ENCODE measurements around the gene LEP.

LEP gene

DNA sequence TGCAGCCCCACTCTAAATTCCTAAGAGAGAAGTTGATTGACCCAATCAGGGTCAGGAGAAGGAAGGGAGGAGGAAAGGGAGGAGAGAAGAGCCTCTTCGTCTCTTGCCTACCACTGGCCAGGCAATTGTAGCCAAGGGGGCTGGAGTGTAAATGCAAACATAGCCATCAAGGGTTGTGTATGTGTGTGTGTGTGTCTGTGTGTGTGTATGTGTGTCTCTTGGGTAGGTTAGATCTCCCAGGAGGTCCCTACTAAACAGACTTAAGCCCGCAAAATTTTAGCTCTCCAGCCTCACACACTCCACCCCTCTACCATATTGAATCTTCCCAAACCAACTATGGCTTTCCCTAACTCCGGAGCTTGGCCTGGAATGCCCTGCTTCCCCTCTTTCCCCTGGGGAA, 3.8 kb downstream of the LEP start:
- no peak for DNase-seq (ENCODE audit: low spot score)

DNA sequence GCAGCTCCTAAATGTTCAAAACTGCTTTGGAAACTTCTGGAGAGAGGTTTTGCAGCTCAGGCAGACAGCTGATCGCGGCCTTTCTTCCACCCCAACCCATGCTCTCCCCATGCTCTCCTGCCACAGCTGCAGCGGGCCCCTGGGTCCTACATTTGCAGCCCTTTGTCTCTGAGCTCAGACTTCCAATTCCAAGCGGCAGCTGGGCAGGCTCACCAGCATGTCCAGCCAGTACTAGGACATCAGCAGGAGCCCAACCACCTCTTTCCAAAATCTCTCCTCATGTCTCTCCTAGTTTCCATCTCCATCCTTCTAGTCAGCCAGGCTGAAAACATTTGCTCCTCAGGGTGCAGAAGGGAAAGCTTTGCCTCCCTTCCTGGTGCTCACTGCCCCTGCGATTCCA, 6.0 kb downstream of the LEP start:
- no peak for DNase-seq (ENCODE audit: low spot score)

DNA sequence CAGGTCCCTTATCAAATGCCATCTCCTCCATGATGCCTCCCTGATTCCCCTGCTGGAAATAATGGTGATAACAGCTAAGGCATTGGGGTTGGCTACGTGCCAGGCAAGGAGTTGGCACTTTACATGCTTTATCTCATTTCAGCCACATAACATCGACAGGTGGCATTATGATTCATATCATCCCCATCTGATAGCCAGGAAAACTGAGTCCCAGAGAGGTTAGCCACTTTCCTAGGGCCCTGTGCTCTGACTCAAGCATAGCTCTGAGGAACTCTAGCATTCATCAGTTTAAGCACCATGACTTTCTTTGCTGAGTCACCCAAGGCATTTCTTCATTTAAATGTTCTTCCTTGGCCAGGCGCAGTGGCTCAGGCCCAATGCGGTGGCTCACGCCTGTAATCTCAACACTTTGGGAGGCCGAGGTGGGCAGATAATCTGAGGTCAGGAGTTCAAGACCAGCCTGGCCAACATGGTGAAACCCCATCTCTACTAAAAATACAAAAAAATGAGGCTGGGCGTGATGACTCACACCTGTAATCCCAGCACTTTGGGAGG, 6.6 kb downstream of the LEP start:
- DNase-seq (ENCODE audit: low spot score): no peak

DNA sequence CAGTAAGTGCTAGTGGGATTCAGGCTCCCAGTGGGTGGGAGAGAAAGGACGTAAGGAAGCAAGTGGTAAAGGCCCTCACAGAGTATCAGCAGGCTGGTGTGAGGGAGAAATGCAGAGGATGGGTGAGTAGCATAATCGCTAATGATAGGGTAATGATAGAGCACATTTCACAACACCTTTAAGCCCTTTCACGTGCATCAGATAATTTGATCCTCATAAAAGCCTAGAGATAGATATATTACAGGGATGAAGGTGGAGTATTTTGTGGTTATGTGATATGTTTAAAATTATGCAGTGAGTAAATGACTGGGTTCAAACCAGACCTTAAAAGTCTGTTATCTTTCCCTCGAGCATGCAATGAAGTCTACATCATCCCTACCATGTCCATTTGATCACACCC, 10.3 kb downstream of the LEP start:
- DNase-seq (ENCODE audit: low spot score): no peak

DNA sequence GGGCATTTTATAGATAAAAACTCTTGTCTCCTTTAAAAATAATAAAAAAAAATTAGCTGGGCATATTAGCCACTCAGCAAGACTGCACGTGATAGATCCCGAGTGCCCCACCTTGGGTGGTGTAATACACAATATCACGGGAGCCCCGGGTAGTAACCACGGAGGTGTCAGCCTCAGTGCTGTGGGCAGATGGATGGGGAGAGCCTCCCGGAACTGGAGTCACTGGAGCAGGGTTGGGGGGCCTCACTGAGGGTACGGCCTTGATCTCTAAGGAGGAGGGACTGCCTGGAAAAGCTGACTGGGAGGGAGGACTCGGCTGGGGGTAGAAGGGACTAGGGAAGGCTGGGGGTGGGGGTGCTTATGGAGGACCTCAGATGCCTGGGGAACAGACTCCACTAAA, 12.6 kb downstream of the LEP start:
- no peak for DNase-seq (ENCODE audit: low spot score)

DNA sequence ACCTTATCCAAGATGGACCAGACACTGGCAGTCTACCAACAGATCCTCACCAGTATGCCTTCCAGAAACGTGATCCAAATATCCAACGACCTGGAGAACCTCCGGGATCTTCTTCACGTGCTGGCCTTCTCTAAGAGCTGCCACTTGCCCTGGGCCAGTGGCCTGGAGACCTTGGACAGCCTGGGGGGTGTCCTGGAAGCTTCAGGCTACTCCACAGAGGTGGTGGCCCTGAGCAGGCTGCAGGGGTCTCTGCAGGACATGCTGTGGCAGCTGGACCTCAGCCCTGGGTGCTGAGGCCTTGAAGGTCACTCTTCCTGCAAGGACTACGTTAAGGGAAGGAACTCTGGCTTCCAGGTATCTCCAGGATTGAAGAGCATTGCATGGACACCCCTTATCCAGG, 13.4 kb downstream of the LEP start:
- DNase-seq (ENCODE audit: low spot score): no peak

DNA sequence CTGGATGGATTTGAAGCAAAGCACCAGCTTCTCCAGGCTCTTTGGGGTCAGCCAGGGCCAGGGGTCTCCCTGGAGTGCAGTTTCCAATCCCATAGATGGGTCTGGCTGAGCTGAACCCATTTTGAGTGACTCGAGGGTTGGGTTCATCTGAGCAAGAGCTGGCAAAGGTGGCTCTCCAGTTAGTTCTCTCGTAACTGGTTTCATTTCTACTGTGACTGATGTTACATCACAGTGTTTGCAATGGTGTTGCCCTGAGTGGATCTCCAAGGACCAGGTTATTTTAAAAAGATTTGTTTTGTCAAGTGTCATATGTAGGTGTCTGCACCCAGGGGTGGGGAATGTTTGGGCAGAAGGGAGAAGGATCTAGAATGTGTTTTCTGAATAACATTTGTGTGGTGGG, 14.2 kb downstream of the LEP start:
- DNase-seq (ENCODE audit: low spot score): no peak

DNA sequence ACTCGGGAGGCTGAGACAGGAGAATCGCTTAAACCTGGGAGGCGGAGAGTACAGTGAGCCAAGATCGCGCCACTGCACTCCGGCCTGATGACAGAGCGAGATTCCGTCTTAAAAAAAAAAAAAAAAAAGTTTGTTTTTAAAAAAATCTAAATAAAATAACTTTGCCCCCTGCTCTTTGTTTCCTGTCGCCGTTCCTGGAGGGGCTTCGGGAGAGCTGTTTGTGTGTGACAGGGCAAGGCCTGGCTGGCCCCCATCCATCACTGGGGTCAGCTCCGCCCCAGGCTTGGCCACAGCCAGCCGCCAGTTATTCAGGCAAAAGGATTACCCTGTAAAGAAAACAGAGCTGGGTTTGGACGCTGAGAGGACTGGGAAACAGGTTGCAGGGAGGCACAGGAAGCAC, 16.4 kb downstream of the LEP start:
- no peak for DNase-seq (ENCODE audit: low spot score)

DNA sequence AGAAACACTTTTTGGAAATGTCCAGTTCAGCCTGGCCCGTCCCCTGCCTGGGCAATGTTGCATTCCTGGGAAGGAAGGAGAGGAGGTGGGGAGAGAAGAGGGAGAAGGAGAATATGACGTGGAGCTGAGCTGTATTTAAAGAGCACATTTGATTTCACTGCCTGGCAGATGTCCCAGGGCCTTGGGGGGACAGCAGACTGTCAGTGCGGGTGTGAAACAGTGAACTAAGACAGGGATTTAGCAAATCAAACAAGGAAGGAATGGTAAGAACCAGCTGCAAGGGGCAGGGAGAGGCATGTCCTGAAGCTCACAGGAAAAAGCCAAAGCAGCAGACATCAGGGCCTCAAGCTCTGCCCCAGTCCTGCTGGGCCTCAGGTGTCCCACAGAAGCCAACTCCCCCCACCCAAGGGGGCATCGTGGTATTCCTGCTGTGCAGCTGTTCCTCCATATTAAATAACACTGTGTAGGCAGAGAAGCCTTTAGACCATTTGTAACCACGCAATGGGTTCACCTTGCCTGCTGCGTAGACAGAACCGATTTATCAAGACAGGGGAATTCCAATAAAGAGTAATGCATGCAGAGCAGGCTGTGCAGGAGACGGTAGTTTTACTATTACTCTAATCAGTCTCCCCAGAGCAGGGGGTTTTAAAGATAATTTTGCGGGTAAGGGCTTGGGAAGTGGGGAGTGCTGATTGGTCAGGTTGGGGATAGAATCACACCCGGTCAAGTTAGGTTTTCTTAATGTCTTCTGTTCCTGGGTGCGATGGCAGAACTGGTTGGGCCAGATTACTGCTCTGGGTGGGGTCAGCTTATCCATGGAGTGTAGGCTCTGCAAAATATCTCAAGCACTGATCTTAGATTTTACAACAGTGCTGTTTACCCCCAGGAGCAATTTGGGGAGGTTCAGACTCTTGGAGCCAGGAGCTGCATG, 18.3 kb downstream of the LEP start:
- no peak for DNase-seq (ENCODE audit: low spot score)

DNA sequence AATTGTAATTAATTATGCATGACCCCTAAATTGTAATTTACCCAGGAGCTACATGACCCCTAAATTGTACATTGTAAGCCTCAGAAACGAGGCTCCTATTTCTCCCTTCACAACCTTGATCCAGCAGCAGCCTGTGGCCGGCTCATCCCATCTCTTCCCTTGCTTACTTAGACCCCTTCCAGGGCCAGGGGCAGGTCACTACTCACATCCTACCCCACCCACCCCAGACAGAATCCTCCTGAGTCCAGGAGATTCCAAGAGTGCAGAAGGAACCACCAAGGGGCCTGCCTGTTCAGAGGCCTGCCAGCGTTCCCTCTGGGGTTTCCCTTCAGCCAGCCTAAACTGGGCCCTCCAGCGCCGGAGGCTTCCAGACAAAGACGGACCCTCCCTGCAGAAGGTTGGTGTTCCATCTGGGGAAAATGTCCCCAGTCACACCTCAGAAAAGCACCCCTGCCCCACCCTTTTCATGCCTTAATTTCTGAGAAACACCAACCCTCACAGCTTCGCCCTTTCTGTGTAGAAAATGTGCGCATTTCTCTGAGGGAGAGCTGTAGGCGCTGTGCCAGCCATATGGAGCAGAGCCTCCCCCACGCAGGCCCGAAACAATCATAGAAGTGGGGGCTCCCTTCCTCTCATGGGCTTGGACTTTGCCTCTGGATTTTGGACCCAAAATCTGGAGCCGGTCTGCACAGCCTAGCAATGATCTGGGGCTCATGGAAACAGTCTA, 19.2 kb downstream of the LEP start:
- DNase-seq (ENCODE audit: low spot score): no peak

DNA sequence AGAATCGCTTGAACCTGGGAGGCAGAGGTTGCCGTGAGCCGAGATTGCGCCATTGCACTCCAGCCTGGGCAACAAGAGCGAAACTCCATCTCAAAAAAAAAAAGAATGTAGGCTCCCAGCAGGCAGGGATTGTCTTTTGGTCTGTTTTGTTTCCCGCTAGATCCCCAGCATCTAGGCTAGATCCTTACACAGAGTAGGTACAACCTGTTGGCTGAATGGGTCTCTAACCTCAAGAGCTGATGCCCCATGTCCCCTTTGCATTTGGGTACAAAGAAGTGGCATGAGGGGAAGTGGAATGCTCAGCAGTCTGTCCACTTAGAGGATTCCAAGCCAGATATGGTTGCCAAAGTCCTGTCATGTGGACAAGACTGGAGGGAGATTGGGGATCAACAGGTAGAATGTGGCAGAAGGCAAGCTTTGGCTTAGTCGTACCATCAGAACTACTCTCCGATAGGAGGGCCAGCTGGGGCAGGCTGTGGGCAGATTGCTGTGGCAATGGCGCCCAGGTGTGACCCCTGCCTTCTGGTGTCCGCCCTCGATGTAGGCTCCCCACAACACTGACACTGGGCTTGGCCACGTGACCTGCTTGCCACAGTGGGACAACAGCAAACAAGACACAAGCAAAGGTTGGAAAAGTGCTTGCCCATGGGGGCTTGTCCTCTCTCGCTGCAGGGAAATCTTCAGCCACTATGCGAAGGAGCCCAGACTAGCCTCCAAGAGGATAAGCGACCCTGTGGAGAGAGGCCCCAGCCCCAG, 21.4 kb downstream of the LEP start:
- no peak for DNase-seq (ENCODE audit: low spot score)

DNA sequence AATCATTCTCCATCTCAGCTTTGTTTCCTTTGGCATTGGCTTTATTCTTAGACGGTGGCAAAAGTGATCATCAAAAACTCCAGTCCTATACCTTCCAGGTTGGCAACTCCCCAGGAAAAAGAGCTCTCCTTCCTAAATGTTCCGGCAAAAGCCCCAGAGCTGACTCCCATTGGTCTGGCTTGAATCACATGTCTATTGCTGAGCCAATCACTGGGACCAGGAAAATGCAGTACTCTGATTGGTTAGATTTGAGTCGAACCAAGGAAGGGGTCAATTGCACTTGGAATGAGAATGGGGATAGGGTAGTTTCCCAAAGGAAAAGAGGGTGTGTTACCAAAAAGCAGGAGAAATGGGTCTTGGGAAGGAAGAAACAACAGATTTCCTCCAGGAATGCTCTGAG, 22.3 kb downstream of the LEP start:
- DNase-seq (ENCODE audit: low spot score): no peak

DNA sequence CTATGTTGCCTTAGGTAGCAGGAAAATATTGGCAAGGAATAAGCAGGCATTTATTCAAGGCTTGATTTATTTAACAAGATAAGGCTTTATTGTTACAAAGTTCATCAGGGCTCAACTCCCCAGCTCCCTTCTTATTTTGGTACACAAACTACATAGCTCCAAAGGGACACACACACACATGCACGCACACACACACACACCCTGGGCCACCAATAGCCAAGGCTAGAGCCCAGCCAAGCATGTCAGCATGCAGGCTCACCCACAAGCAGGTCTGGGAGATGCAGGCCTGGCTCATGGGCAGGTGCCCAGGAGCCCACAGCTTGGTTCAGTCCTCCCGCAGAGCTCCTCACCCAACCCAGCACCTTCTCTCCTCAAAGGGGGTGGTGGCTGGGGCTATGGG, 23.4 kb downstream of the LEP start:
- no peak for DNase-seq (ENCODE audit: low spot score)

DNA sequence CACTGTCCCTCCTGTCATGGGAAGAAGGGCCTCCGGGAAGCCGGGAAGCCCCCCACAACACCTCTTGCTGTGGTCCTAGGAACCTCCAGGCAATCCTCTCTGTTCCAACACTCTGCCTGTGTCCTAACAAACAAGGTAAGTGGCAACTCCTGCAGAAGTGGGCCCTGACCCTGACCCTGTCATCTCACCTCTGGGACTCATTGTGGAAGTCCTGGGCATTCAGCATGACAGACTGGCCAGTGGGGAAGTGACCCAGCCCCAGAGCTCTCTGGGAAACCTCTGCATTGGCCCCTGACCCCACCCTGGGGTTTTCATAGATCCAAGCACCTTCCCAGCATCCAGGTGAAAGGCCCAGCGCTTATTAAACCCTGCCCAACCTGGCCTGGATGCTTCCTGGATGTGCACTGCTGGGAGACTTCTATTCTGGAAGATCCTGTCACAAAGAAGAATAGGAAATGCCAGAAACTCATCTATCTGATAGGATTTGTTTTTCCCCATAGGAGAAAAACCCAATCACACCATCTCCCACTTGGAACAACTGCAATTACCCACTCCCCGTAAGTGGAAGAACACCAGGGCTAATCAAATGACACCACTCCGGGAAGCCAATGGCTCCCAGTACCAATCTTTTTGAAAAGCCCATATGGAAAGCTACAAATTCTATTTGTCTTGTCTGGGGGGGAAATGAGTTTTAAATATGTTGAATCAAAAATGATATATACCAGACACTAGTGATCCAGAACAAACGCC, 24.3 kb downstream of the LEP start:
- no peak for DNase-seq (ENCODE audit: low spot score)

DNA sequence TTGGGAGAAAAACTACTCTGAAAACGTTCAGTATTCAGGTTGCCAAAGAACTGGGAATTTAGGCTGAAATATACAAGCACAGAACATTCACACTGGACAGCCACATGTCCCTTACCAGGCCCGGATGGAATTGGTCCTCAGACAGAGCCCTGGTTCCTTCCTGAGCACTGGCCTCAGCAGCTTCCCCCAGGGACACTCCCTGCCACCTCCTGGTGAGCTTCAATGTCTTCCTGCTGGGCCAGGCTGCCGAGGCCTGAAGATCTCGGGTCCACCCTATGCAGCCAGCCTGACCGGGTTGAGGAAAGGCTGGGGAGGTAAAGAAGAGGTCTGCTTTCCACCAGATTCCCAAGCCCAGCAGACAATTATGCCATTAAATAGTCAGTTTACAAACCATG, 24.8 kb downstream of the LEP start:
- DNase-seq (ENCODE audit: low spot score): no peak

DNA sequence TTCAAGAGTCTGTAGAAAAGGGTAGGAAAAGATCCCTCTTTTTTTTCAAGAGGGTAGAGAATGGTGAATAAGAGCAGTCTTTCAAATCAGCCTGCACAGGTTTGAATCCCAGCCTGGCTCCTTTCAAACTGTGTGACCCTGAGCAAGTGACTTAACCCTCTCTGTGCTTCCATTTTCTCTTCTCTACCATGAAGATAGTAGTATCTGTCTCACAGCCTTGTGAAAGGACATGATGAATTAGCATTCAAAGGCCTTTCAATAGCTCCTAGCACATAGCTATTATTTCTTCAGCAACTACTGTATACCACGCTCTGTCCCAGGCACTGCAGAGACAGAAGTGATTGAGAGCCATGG, 25.4 kb downstream of the LEP start:
- no peak for DNase-seq (ENCODE audit: low spot score)

DNA sequence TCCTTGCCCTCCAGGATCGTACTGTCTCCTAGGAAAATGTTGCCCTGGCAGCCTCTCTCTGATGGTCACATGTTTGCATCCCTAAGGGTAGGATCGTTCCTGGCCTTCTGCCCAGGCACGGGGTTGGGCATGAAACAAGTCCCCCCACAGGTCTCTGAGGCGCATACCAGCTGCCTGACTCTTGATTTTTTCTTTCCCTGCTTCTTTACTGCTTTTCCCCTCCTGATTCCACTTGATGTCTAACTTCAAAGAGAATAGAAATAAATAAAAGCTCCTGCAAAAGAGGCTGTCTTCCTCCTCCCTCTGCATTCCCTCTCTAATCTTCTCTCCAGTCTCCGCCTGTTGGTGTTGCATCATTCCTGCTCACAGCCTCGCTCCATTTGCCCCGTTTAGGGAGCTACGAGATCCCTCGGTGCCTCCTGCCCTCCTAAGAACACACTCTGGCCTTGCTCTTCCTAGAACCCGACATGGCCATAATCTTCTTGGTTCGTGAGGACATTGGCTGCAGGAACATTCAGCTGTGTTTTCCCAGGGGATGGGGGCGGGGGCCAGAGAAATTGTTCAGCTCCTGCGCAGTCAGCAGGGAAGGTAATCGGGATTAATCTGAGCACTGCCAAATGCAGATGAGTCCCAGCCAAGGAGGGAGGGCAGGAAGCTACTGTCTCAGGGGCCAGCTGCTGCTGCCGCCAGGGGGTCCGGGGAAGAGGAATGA, 26.0 kb downstream of the LEP start:
- DNase-seq (ENCODE audit: low spot score): no peak

DNA sequence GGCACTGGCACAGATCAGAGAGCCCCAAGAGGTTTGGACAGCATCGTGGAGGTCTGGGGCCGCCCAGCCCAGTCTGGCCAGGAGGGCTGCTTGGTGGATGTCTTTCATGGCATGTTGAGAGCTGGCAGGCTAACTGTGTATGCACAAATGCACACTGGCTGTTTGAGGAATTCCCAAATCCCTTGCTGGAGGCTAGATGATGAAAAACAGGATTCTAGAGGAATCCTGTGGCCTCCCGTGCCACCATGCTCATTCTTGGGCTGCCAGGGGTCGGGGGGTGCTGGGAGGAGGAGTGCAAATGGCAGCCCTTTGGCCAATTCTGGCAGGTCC, 26.5 kb downstream of the LEP start:
- no peak for DNase-seq (ENCODE audit: low spot score)

DNA sequence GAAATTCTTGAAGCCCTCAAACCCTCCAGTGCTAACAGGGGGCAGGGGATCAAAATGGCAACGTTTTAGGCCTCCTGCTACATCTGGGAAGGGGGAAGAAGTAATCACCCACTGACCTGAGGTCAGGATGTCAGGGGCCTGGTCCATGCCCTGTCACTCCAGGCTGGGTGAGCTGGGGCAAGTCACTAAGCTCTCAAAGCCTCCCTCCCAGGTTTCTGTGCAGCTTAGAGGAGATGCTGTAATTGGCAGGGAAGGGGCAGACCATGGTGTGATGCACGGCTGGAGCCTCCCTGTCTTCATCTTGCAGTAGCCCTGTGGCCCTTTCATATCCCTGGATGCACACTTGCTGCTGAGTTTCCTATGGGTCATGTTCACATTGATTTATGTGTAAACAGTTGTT, 27.2 kb downstream of the LEP start:
- DNase-seq (ENCODE audit: low spot score): no peak

DNA sequence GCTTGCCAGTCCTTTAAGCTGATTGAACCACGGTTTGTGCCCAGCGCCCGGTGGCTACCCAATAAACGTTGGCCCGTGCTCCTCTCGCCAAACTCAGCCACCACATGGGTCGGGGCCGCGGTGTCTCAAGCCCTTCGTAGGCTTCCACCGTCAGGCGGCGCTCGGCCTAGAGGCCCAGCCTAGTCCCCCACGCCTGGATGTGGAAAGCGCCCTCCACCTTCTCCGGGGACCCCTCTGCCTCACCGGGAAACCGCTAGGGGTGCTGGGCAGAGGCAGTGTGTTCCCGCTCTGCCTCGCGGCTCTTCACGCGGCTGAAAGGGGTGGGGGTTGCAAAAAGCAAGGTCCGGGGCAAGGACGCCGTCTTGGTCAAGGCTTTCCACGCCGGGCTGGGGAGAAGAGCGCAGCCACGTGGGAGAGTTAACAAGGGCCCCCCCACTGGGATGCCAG, 29.8 kb downstream of the LEP start:
- DNase-seq (ENCODE audit: low spot score): no peak

DNA sequence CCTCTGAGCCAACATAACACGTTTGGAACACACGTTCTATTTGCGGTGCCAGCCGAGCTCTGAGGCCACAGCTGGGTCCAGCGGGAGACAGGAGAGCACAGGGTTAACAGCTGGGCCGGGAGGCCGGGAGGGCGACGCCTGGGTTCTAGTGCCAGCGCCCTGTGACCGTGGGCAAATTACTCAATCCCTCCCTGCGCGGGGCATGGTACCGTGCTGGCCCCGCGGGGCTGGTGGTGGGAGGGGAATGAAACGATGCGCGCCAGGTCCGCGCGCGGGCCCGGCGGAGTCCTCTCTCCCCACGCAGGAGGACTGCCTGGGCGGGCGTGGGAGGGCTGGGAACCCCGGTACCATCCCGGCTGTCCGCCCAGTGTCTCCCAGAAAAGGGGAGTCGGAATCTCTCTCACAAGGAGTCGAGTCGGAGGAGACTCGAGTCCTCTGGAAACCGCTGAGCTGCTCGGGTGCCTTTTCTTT, 30.4 kb downstream of the LEP start:
- no peak for DNase-seq (ENCODE audit: low spot score)
